Natural killer cell (primary cell): ENCODE results near the gene RPS19. TPM values are rescaled to one million over a fixed set of nuclear protein-coding genes. Genes with fewer than 3 reads are reported as not detected.

ENCODE experiments used
- ATAC-seq, 3 donors: fragments of 150-1000 bp in 2 of 3; fragments of 200-7000 bp in 1 of 3; cut with Tn5 transposase; 1 replicate in 1 of 3; 2 replicates in 2 of 3; pipeline ENCODE4 v1.10.0; 2021; ENCODE audit warnings: mild to moderate bottlenecking in 2 of 3, moderate library complexity in 2 of 3
- DNase-seq, 2 donors: peaks; one replicate each; pipeline versions ENCODE4 v3.0.0 to v3.0.0-alpha.2; 2013 to 2021; ENCODE audit warnings: mixed read lengths in 1 of 2
- H3K27ac ChIP-seq: one replicate; pipeline ENCODE4 v1.5.1; 2013; ENCODE audit warnings: mild to moderate bottlenecking, low read length
- H3K27me3 ChIP-seq: one replicate; pipeline ENCODE4 v1.6.1; 2013; ENCODE audit warnings: low read length; ENCODE audit not compliant: control insufficient read depth, insufficient read depth
- H3K36me3 ChIP-seq: one replicate; pipeline ENCODE4 v1.6.1; 2013; ENCODE audit warnings: low read length; ENCODE audit not compliant: control insufficient read depth, insufficient read depth
- H3K4me1 ChIP-seq: one replicate; pipeline ENCODE4 v1.6.1; 2013; ENCODE audit warnings: low read length; ENCODE audit not compliant: control insufficient read depth, insufficient read depth
- H3K4me3 ChIP-seq: one replicate; pipeline ENCODE4 v1.5.1; 2013; ENCODE audit warnings: low read length
- H3K9me3 ChIP-seq: one replicate; pipeline ENCODE4 v1.6.1; 2013; ENCODE audit warnings: low read length; ENCODE audit not compliant: control insufficient read depth, insufficient read depth
- H3K27ac Mint-ChIP-seq, 2 donors: one replicate each; pipeline ENCODE4 v1.8.0; 2022; ENCODE audit warnings: mild to moderate bottlenecking in 2 of 2, mixed read lengths in 2 of 2, moderate library complexity in 1 of 2
- H3K27me3 Mint-ChIP-seq, 2 donors: one replicate each; pipeline ENCODE4 v1.8.0; 2022; ENCODE audit warnings: low read depth in 2 of 2, mixed read lengths in 2 of 2
- H3K36me3 Mint-ChIP-seq: one replicate; pipeline ENCODE4 v1.8.0; 2022; ENCODE audit warnings: mixed read lengths
- H3K4me1 Mint-ChIP-seq, 2 donors: one replicate each; pipeline ENCODE4 v1.8.0; 2022; ENCODE audit warnings: mixed read lengths in 2 of 2
- H3K4me3 Mint-ChIP-seq: one replicate; pipeline ENCODE4 v1.8.0; 2022; ENCODE audit warnings: mild to moderate bottlenecking, moderate library complexity, mixed read lengths
- H3K9me3 Mint-ChIP-seq, 2 donors: one replicate each; pipeline ENCODE4 v1.8.0; 2022; ENCODE audit warnings: mixed read lengths in 2 of 2
- WGBS: methylation state at CpG from one replicate; pipeline ENCODE4 v1.1.7; 2013; ENCODE audit warnings: missing lambda C conversion rate; ENCODE audit not compliant: insufficient coverage; 5-methylcytosine and 5-hydroxymethylcytosine counted together
- intact Hi-C: fragments of 100-400 bp; cut with micrococcal nuclease; formaldehyde crosslinking; loops from one replicate; pipeline ENCODE4 v1.14.2; 2022
- total RNA-seq, 4 donors: library from RNA; stranded (reverse); fragments of 120-200 nt in 1 of 4; gene quantifications; one replicate each; pipeline versions ENCODE4 v1.2.3 to v1.2.4, GENCODE V29; 2013 to 2022
- TF ChIP-seq, protein P1 (sequence below): fragments of 200-600 bp; IDR thresholded peaks from one replicate; pipeline ENCODE4 v1.8.0; 2022; ENCODE audit warnings: antibody characterized with exemption

Gene RPS19
- total RNA-seq, 3 donors from 2014 or later (not counting 1 experiment from before 2014, with no cell fraction given) = 1,358 to 1,814 (median 1,709) TPM

DNA sequence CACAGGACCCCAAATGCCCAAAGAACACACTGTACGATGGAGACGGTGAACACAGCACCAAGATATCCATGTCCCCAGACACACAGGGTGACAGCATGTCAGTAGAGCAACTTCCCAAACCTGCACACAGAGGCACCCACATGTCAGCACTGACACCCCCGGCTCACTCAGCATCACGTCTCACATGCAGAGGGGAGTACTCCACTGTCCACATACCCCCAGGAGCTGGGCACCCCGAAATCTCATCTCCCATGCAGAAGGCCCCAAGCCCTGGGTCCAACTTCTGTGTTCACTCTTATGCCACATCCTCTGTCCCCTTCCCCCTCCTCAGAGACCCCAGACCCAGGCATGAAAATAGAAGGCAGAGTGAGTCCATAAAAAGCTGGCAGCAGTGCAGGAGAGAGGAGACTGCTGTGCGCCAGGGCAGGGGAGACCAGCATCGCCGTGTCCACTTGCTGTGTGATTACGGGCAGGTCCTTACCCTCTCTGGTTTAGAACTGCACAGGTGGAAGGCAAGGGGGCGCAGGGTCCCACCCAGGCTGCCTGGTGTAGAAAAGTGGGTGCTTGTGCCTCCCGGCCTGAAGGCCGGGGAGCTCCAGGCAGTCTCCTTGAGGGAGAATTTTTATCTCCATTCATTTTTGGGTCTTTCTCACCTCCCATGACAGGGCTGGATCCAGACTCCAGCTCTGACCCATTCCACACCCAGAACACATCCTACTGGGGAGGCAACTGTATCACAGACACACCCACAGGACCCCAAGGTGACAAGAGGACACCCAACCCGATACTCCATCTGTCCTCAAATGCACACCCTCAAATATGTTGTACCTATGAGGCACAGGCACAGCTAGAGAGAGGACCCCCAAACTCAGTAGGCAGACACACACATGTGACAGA is 51.2 kb downstream of the RPS19 start:
- peaks cover 16% of the 10 kb centered on the region for H3K36me3 ChIP-seq
- TF ChIP-seq, protein P1, sequence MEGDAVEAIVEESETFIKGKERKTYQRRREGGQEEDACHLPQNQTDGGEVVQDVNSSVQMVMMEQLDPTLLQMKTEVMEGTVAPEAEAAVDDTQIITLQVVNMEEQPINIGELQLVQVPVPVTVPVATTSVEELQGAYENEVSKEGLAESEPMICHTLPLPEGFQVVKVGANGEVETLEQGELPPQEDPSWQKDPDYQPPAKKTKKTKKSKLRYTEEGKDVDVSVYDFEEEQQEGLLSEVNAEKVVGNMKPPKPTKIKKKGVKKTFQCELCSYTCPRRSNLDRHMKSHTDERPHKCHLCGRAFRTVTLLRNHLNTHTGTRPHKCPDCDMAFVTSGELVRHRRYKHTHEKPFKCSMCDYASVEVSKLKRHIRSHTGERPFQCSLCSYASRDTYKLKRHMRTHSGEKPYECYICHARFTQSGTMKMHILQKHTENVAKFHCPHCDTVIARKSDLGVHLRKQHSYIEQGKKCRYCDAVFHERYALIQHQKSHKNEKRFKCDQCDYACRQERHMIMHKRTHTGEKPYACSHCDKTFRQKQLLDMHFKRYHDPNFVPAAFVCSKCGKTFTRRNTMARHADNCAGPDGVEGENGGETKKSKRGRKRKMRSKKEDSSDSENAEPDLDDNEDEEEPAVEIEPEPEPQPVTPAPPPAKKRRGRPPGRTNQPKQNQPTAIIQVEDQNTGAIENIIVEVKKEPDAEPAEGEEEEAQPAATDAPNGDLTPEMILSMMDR = no peak
- H3K4me3 ChIP-seq = no peak overlapping the region
- no peak for ATAC-seq
- no peaks in the 10 kb centered on the region for H3K36me3 Mint-ChIP-seq
- no peaks in the 10 kb centered on the region for H3K9me3 Mint-ChIP-seq
- H3K27ac Mint-ChIP-seq = peak overlapping the region; percentile 45 to 84
- intact Hi-C loops = no loop called here
- no peak overlapping the region for H3K27ac ChIP-seq
- peaks cover 26 to 32% of the 10 kb centered on the region in 2 donors for H3K4me1 Mint-ChIP-seq
- 70% methylated on average over 13 of the region's 13 CpGs for WGBS
- H3K27me3 ChIP-seq = peaks cover 34% of the 10 kb centered on the region
- DNase-seq = peak in 1 of 2 donors; percentile 56
- H3K27me3 Mint-ChIP-seq = peaks cover 0 to 18% of the 10 kb centered on the region in 2 donors
- no peaks in the 10 kb centered on the region for H3K9me3 ChIP-seq
- peaks cover 46% of the 10 kb centered on the region for H3K4me1 ChIP-seq
- H3K4me3 Mint-ChIP-seq = peak overlapping the region; percentile 5

DNA sequence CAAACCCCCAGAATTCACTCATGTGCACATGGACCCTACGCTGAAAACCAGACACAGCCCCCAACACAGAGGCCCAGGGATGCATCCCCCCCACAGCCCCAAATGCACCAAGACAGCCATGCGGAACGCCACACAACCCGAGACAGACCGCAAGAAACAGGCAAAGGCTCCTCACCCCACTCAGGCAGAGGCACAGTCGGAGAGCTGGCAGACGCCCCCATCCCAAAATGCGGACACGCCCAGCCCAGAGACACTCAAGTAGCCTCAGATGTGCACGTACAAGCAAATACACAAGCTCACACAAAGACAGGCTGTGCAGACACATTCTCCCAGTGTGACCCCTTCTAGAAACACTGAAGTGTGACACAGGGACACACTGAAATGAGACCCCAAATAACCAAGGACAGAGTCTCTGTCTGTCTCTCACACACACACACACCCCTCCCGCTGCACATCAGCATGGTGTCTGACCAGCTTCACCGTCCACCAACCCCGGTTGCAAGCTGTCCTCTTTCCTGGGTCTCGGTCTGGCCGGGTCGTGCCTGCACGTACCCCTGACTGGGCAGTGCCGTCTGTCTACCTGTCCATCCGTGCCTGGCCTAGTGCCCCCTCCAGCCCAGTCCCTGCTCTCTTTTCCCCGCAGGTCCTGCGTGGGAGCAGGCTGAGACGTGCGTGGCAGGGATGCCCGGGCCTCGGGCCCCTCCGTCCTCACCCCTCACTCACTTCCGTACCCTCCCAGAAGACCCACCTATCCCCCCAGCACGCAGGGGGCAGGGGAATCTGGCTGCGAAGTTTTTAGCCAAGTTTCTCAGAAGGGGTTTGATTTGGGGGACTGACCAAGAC is 52.1 kb downstream of the RPS19 start:
- WGBS = 33% methylated on average over 27 of the region's 29 CpGs
- Histone ChIP-seq H3K36me3 (peaks cover 8% of the 10 kb centered on the region), H3K4me1 (peaks cover 46% of the 10 kb centered on the region), H3K9me3 (no peaks in the 10 kb centered on the region), H3K27me3 (peaks cover 38% of the 10 kb centered on the region), H3K4me3 (no peak overlapping the region), H3K27ac (no peak overlapping the region)
- ATAC-seq = peak in 1 of 3 donors; percentile 7
- Mint-ChIP-seq H3K4me1 (peaks cover 18 to 26% of the 10 kb centered on the region in 2 donors), H3K9me3 (no peaks in the 10 kb centered on the region), H3K4me3 (peak overlapping the region; percentile 32), H3K27ac (peak overlapping the region; percentile 45 to 84), H3K27me3 (peaks cover 0 to 18% of the 10 kb centered on the region in 2 donors), H3K36me3 (no peaks in the 10 kb centered on the region)
- TF ChIP-seq, protein P1 = no peak
- peak in 1 of 2 donors; percentile 42 for DNase-seq
- intact Hi-C loops = no loop called here

DNA sequence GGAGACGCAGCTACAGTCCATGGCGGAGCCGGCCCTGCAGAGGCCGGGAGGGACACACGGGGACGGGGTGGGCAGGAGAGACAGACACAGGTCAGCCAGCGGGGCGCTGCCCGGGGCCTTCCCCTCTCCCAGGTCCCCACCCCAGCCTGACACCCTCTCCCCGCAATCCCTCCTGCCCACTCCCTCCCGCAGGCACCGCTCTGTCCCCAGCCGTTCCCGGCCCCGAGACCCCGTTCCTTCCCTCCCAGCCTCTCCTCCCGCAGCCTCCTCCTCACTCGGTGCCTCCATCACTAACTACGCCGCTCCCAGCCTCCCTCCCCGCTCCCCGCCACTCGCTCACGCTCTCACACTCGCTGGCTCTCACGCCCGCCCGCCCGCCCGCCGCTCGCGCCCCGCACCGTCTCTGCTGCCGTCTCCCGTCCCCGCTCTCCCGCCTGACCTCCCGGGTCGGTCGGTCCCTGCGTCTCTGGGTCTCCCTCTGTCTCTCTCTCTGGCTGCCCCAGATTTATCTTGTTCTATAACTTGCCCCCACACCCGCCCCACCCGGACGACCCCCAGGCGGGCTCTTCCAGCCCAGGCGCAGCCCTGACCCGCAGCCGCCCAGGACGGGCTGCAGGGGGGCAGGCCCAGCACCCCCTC is 53.0 kb downstream of the RPS19 start:
- DNase-seq = peak in 1 of 2 donors; percentile 58
- Mint-ChIP-seq H3K27me3 (peaks cover 0 to 18% of the 10 kb centered on the region in 2 donors), H3K4me1 (peaks cover 12 to 26% of the 10 kb centered on the region in 2 donors), H3K27ac (peak overlapping the region in 1 of 2 donors; percentile 58), H3K9me3 (no peaks in the 10 kb centered on the region), H3K36me3 (no peaks in the 10 kb centered on the region), H3K4me3 (no peak overlapping the region)
- intact Hi-C loops = no loop called here
- H3K27me3 ChIP-seq = peaks cover 42% of the 10 kb centered on the region
- ATAC-seq = peak; percentile 29 to 58 (median 42)
- no peaks in the 10 kb centered on the region for H3K9me3 ChIP-seq
- H3K36me3 ChIP-seq = peaks cover 1% of the 10 kb centered on the region
- TF ChIP-seq, protein P1 = no peak
- H3K4me3 ChIP-seq = no peak overlapping the region
- peaks cover 46% of the 10 kb centered on the region for H3K4me1 ChIP-seq
- no peak overlapping the region for H3K27ac ChIP-seq
- WGBS = 4% methylated on average over 47 of the region's 51 CpGs
